Measurements from ENCODE around the gene DLGAP1. TPM values are rescaled to one million over a fixed set of nuclear protein-coding genes. Genes with fewer than 3 reads are reported as not detected.

The DLGAP1 gene
- total and polyA plus RNA-seq, 2 donors (not counting 1 experiment from before 2014, with no cell fraction given): 0.07 to 0.61 TPM

DNA sequence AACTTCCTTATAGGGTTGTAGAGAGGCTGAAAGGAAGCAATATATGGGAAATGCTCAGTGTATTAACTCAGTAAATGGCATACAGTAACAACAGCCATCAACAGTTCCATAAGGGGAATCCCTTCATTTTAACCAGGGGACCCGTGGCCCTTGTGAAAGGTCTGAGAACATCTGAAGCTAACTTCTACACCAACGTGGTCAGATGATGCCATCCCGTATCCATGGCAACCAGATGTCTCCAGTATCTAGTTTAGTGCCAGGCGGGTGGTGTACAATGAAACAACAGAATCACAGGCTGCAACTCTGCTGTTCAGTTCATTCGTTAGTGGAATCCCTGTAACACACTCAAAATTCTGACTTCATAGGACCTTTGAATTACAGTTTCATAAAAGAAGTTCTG is 842.8 kb downstream of the DLGAP1 start:
- ATAC-seq (ENCODE audit: low read depth) (no peak), DNase-seq (no peak)
- ChIA-PET CTCF (interaction anchor here (2.4 kb wide), 1 partner anchor 18 kb away, joined by 7 read pairs; no protein-coding TSS in a partner anchor), POLR2A (interaction anchor here (0.5 kb wide), 1 partner anchor 317 kb away, joined by 4 read pairs; no protein-coding TSS in a partner anchor)
- Histone ChIP-seq H3K4me2 (replicated peaks; ENCODE audit: low read depth, low read length, poor library complexity, severe bottlenecking) (no peak overlapping the region), H3K27me3 (replicated peaks in 1 of 4; ENCODE audit: control extremely low read depth in 1 of 4, control insufficient read depth in 3 of 4, insufficient read depth in 4 of 4, low read length in 3 of 4) (no peaks in the 10 kb centered on the region), H4K20me1 (ENCODE audit: control insufficient read depth, insufficient read depth, low read length, poor library complexity, severe bottlenecking) (no peaks in the 10 kb centered on the region), H3K9ac (ENCODE audit: low read length) (no peak overlapping the region), H3K9me3 (ENCODE audit: control extremely low read depth in 1 of 3, control insufficient read depth in 2 of 3, insufficient read depth in 1 of 3, low read length in 2 of 3) (peaks cover 0 to 5% (median 0%) of the 10 kb centered on the region in 3 donors), H3K27ac (ENCODE audit: low read length in 2 of 2) (no peak overlapping the region), H3K36me3 (replicated peaks in 1 of 2; ENCODE audit: control extremely low read depth in 1 of 2, control insufficient read depth in 1 of 2, extremely low read depth in 1 of 2, insufficient read depth in 2 of 2, low read length in 1 of 2) (no peaks in the 10 kb centered on the region), H3K79me2 (ENCODE audit: control insufficient read depth, insufficient read depth, low read length) (no peaks in the 10 kb centered on the region), H3K4me3 (ENCODE audit: control extremely low read depth in 1 of 5, extremely low read depth in 1 of 5, insufficient read depth in 1 of 5, low read depth in 2 of 5, low read length in 4 of 5) (no peak overlapping the region), H3K4me1 (ENCODE audit: control insufficient read depth in 2 of 2, insufficient read depth in 2 of 2, low read length in 2 of 2) (no peaks in the 10 kb centered on the region), H2AFZ (ENCODE audit: insufficient read depth, low read depth, low read length, poor library complexity, severe bottlenecking) (no peak overlapping the region)
- TF ChIP-seq CTCF (IDR thresholded peaks at IDR 0.05) (no peak), EZH2 (IDR thresholded peaks at IDR 0.05; ENCODE audit: borderline replicate concordance, insufficient read depth, low read depth, low read length, poor library complexity, severe bottlenecking) (no peak)
- peaks cover 2% of the 10 kb centered on the region for H3K4me1 Mint-ChIP-seq
- H3K4me3 Mint-ChIP-seq: no peak overlapping the region
- no peaks in the 10 kb centered on the region for H3K27me3 Mint-ChIP-seq
- intact Hi-C loops (cut with micrococcal nuclease): no loop called here
- H3K9me3 Mint-ChIP-seq (ENCODE audit: insufficient read depth): no peaks in the 10 kb centered on the region
- 76% methylated on average over 5 of the region's 5 CpGs for WGBS (ENCODE audit: insufficient coverage)
- H3K27ac Mint-ChIP-seq: no peak overlapping the region

DNA sequence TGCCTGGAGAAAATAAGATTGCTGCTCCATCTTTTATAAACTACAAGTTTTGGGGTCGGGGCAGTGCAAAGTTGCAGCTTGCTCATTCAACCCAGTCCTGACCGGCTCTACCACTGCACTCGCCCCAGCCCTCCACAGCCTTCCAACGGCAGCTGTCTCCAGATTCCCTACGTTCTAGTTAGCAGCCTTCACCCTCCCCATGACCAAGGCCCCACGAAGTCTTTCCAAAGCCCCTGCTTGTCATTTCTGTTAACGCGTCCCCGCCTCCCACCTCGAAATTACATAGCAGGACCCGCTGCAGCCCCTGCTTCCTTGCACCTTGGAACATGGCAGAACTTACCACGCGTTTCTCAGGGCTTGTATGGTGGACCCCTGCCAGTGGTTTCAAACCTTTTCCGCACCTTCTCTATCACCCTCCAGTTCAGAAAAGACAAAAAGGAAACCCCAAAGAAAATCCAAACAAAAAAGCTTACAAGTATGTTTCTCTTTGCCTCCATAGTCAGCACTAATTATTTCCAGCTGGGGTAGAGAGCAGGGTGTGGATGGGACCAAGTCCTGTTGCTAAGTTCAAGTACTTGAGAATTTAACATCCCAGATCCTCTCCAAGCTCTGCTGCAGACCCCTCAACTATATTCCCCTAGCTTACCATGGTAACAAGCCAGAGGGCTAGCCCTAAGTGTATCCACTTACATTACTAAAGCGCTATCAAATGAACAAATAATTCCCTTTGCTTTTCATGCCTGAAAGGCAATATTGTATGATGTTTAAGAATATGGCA is 843.6 kb downstream of the DLGAP1 start:
- ChIA-PET CTCF (interaction anchor here (2.4 kb wide), 1 partner anchor 17 kb away, joined by 7 read pairs; no protein-coding TSS in a partner anchor), POLR2A (interaction anchor here (0.5 to 0.6 kb wide), 2 partner anchors 30 to 316 kb away, joined by 3 to 4 read pairs; no protein-coding TSS in a partner anchor)
- no peak overlapping the region for H3K4me3 Mint-ChIP-seq

More for the DNA sequence above, 843.6 kb downstream of the DLGAP1 start:
- H2AFZ ChIP-seq (ENCODE audit: insufficient read depth, low read depth, low read length, poor library complexity, severe bottlenecking): no peak overlapping the region
- no peak overlapping the region for H3K27ac ChIP-seq (ENCODE audit: low read length in 2 of 2)
- no peaks in the 10 kb centered on the region for H3K79me2 ChIP-seq (ENCODE audit: control insufficient read depth, insufficient read depth, low read length)
- intact Hi-C loops (cut with micrococcal nuclease): no loop called here
- H3K4me1 ChIP-seq (ENCODE audit: control insufficient read depth in 2 of 2, insufficient read depth in 2 of 2, low read length in 2 of 2): no peaks in the 10 kb centered on the region
- no peak overlapping the region for H3K4me2 ChIP-seq (replicated peaks; ENCODE audit: low read depth, low read length, poor library complexity, severe bottlenecking)
- H3K9me3 ChIP-seq (ENCODE audit: control extremely low read depth in 1 of 3, control insufficient read depth in 2 of 3, insufficient read depth in 1 of 3, low read length in 2 of 3): peaks cover 0 to under 1% (median 0%) of the 10 kb centered on the region in 3 donors
- no peaks in the 10 kb centered on the region for H3K9me3 Mint-ChIP-seq (ENCODE audit: insufficient read depth)
- peaks cover 2% of the 10 kb centered on the region for H3K4me1 Mint-ChIP-seq
- no peak for ATAC-seq (ENCODE audit: low read depth)
- H3K27me3 Mint-ChIP-seq: no peaks in the 10 kb centered on the region
- no peak overlapping the region for H3K27ac Mint-ChIP-seq
- no peaks in the 10 kb centered on the region for H4K20me1 ChIP-seq (ENCODE audit: control insufficient read depth, insufficient read depth, low read length, poor library complexity, severe bottlenecking)
- TF ChIP-seq EZH2 (IDR thresholded peaks at IDR 0.05; ENCODE audit: borderline replicate concordance, insufficient read depth, low read depth, low read length, poor library complexity, severe bottlenecking): no peak
- no peak for TF ChIP-seq CTCF (IDR thresholded peaks at IDR 0.05)
- H3K36me3 ChIP-seq (replicated peaks in 1 of 2; ENCODE audit: control extremely low read depth in 1 of 2, control insufficient read depth in 1 of 2, extremely low read depth in 1 of 2, insufficient read depth in 2 of 2, low read length in 1 of 2): no peaks in the 10 kb centered on the region
- H3K4me3 ChIP-seq (ENCODE audit: control extremely low read depth in 1 of 5, extremely low read depth in 1 of 5, insufficient read depth in 1 of 5, low read depth in 2 of 5, low read length in 4 of 5): no peak overlapping the region
- no peaks in the 10 kb centered on the region for H3K27me3 ChIP-seq (replicated peaks in 1 of 4; ENCODE audit: control extremely low read depth in 1 of 4, control insufficient read depth in 3 of 4, insufficient read depth in 4 of 4, low read length in 3 of 4)
- H3K9ac ChIP-seq (ENCODE audit: low read length): no peak overlapping the region
- 94% methylated on average over 13 of the region's 15 CpGs for whole genome bisulfite sequencing (ENCODE audit: insufficient coverage)
- DNase-seq: no peak
